RPMI7951 (cell line): ENCODE data around the gene ADARB1. TPM values are rescaled to one million over a fixed set of nuclear protein-coding genes. Genes with fewer than 3 reads are reported as not detected.

ENCODE experiments used
- DNase-seq: peaks from one replicate; pipeline ENCODE4 v3.0.0-alpha.2; 2012; ENCODE audit warnings: low read depth
- total RNA-seq: library from RNA; depleted of rRNA; stranded (reverse); fragments of >200 nt; shearing (Covaris generic); gene quantifications from 2 replicates; pipeline ENCODE4 v1.2.3, GENCODE V29; 2014; rRNA removed

ADARB1 gene
- total RNA-seq, 1 experiment from 2014 or later, result 1.2 TPM

DNA sequence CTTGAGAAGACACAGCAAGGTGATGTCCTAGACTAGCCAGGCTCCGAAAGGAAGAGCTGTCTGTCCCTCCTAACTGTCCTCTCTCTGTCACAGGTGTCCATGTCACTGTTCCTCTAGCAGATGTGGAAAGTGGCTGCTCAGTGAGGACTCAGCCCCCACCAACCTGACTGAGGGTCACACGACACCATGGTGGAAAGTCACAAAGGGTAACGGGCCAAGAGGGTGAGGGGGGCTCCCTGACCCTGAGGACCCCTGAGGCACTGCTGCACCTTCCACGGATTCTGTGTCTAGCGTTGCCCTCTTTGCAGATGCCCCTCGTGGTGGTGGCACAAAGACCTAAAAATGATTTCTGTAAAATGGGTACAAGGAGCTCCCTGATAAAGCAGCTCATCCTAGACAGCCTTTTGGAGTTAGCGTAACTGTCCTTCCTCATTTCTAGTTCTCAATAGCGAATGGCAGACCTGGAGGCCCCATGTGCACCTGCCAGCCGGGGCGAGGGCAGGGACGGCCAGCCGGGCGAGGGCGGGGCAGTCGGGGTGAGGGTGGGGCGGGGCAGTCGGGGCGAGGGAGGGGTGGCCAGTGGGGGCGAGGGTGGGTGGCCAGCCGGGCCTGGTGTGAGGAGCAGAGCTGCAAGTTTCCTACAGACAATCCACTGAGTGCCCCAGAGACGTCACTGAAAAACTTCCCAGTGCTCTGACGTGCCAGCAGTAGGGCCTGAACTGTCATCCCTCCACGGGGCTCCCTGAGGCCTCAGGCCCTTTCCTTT is 189.9 kb downstream of the ADARB1 start:
- no peak for DNase-seq

DNA sequence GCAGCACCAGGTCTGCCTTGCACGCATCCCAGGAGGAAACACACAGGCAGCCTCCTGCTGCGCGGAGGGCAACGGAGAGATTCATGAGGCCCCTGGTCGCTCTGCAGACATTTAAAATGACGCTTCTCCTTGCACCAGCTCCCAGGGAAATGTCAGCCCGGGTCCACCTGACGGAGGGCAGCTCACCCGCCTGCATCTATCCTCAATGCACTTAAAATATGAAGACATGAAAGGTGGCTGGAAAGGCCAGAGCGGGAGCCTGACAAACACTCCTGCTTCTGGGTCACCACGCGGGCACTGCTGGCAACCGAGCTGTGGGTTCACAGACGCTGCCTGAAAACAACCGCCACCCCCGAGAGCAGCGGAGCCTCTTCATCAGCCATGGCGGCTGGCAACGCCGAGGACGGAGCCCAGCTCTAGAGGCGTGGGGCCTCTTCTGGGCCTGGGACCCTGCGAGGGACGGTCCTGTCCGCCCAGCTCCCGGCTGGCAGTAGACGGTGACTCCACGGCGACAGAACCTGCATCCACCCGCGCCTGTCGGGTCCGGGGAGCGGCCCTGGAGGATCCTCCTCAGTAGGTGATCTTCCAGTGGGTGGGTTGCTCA is 190.6 kb downstream of the ADARB1 start:
- no peak for DNase-seq

DNA sequence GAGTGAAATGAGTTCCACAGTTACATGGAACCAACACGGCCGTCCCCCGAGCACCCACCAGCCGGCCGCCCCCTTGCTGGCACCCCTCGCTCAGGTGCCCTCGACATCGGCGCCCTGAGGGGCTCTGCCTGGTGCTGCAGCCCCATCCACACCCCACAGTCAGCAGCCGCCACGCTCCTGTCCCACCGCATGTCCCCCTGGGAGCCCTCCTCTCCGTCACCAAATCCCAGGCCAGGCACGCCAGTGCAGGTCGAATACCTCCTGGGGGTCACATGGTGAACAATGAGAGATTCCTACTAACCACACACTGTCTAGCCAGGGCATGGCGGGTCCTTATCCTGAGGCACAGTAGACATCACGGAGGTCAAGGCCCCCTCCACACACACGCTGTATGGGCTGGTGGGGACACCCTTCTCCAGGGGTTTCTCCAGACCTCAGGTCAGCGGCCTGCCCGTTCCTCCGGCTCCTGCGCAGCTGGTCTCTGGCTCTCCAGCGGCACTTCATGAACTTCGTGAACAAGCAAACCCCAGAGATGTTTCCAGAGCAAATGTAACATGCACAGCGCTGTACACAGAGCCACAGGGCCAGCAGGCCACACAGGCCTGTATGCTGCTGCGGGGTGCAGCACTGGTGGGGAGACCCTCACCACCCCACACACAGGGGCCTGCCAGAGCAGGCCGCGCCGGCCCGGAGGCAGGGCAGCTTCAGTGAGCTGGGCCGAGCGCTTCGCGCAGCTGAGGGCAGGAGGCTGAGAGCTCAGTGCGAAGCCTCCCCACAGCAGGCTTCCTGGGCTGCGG is 191.5 kb downstream of the ADARB1 start:
- no peak for DNase-seq

DNA sequence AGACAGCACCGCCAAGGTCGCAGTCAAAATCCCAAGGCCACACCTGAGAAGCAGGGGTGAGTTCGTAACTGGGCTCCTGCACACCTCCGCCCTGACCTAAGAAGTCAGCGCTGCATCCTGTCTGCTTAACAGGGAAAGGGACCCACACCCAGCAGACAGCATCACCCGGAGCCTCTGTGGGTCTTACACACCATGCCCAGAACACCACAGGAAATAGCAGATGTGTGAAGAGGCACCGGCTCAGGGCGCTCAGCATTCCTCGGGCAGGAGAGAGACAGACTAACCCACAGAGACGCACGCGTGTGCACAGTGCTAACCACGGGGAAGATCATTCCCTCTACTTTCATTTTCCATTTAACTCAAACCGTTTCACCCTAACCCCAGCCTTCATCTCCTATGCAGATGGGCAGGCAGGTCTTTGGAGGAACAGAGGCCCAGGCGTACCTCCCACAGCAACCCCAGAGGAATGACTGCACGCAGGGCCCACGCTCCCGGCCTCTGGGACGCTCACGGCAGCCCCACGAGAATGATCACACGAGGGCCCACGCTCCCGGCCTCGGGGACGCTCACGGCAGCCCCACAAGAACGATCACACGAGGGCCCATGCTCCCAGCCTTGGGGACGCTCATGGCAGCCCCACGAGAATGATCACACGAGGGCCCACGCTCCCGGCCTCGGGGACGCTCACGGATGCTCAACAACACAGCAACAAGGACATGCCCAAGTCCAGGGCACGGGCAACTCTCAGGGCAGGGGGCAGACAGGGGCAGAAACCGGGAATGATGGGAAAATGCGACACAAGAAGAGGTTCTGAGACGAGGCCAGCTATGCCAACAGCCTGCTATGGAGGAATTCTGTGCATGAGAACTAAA is 192.4 kb downstream of the ADARB1 start:
- no peak for DNase-seq

DNA sequence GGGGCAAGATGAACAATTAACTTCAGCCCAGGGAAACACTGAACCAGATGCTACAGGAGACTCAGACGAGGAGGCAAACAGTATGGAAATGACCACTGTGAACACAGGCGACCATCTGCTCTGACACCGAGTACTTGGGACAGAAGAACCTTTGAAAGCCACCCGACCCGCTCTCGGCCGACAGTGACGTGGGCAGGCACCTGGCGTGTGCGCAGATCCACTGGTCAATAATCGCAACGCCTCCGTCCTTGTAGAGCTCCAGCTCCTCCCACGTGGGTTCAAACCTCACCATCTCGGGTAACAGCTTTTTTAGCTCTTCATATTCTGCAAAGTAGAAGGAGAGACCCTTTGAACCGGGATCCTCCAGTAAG is 193.0 kb downstream of the ADARB1 start:
- DNase-seq, result no peak

DNA sequence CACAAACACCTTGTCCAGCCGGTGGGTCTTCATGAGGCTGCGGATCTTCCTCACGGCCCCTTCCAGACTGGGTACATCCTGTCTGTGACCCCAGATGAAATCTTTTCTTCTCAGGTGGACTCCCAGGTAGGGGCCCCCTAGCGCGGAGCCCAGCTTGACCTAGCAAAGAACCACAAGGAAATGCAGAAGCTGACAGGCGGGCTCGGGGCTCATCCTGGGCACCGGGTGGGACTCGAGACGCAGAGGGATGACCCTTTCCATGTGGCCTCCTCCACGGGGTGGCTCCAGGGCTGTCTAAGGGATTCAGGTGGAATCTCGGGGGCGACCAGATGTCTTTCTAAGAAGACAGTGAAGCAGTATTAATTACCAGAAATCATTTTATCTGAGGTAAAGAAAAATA is 195.5 kb downstream of the ADARB1 start:
- no peak for DNase-seq

DNA sequence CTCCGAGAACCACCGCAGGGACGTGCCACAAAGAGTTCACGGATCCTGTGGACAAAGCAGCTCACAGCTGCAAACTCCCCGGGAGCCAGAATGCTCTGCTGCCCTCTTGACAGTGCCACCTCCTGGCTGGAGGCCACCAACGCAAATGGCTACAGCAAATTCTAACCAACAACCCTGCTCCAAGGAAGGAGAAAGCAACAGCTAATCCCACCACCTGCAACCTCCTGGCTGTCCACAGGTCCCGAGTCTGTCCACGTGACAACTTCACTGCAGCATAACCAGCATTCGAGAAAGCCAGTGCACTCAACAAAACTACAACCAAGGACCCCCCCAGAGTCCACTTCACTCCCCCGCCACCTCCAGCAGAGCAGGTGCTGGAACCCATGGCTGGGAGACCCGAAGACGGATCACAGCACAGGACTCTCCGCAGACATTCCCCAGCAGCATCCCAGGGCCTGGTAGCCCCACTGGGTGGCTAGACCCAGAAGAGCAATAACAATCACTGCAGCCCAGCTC is 196.0 kb downstream of the ADARB1 start:
- DNase-seq, result no peak

Other genes starting within 250 kb of the ADARB1 start
- gene PTTG1IP, start 200.9 kb upstream of the ADARB1 start, total RNA-seq, result 241 and 255 TPM in 2 replicates
- gene ITGB2, start 153.7 kb upstream of the ADARB1 start, total RNA-seq, result not detected in 2 replicates
- 9.0 and 17.0 TPM in 2 replicates for gene SLX9, start 134.6 kb upstream of the ADARB1 start, total RNA-seq
- 24.6 and 30.3 TPM in 2 replicates for gene POFUT2, start 213.3 kb downstream of the ADARB1 start, total RNA-seq